PC-9 (cell line): ENCODE data around the gene SLCO2B1. TPM values are rescaled to one million over a fixed set of nuclear protein-coding genes. Genes with fewer than 3 reads are reported as not detected.

Experiments
- BruUV-seq: library from RNA; stranded (reverse); fragments of 400-500 nt; replicated peaks from 2 replicates; lab custom pipeline; 2021; lab: Mats Ljungman, UMichigan
- CTCF ChIA-PET: fragments of 300-600 bp; sonication (Branson Sonifier 250); formaldehyde crosslinking; loops from one replicate; lab custom pipeline; 2022; ENCODE audit warnings: antibody characterized with exemption; lab: Charles Lee
- POLR2A ChIA-PET: fragments of 300-600 bp; sonication (Branson Sonifier 250); formaldehyde crosslinking; loops from one replicate; lab custom pipeline; 2022; ENCODE audit warnings: antibody characterized with exemption; ENCODE audit not compliant: unreplicated experiment; lab: Charles Lee
- DNase-seq, 2 experiments: peaks; one replicate each; pipeline versions ENCODE4 v3.0.0 to v3.0.0-alpha.2; 2015 to 2022; ENCODE audit warnings: mixed read lengths in 1 of 2
- H2AFZ ChIP-seq: fragments of 200-600 bp; sonication (generic); 2 replicates; pipeline ENCODE4 v1.8.1; 2017; ENCODE audit warnings: antibody characterized with exemption
- H3F3A ChIP-seq: fragments of 200-600 bp; sonication (generic); 2 replicates; pipeline ENCODE4 v1.8.1; 2017; ENCODE audit warnings: antibody characterized with exemption, mild to moderate bottlenecking, low read depth; ENCODE audit not compliant: insufficient read depth
- H3K27ac ChIP-seq: fragments of 200-600 bp; sonication (generic); 2 replicates; pipeline ENCODE4 v1.6.1; 2016; ENCODE audit warnings: mixed run types
- H3K27me3 ChIP-seq: fragments of 200-600 bp; sonication (generic); 2 replicates; pipeline ENCODE4 v1.6.1; 2016; ENCODE audit warnings: low read depth, mixed run types; ENCODE audit not compliant: insufficient read depth
- H3K36me3 ChIP-seq: fragments of 200-600 bp; sonication (generic); 2 replicates; pipeline ENCODE4 v1.6.1; 2016; ENCODE audit warnings: low read depth, mixed run types
- H3K4me1 ChIP-seq: fragments of 200-600 bp; sonication (generic); replicated peaks from 2 replicates; pipeline ENCODE4 v1.6.1; 2016; ENCODE audit warnings: mixed run types; ENCODE audit not compliant: insufficient read depth
- H3K4me2 ChIP-seq: fragments of 200-600 bp; sonication (generic); 2 replicates; pipeline ENCODE4 v1.6.1; 2017; ENCODE audit warnings: mixed run types
- H3K4me3 ChIP-seq: fragments of 200-600 bp; sonication (generic); 2 replicates; pipeline ENCODE4 v1.6.1; 2016; ENCODE audit warnings: mixed run types
- H3K79me2 ChIP-seq: fragments of 200-600 bp; sonication (generic); 2 replicates; pipeline ENCODE4 v1.6.1; 2017; ENCODE audit warnings: low read depth, mixed run types
- H3K9me2 ChIP-seq: fragments of 200-600 bp; sonication (generic); 2 replicates; pipeline ENCODE4 v1.8.1; 2017; ENCODE audit warnings: mild to moderate bottlenecking; ENCODE audit not compliant: insufficient read depth
- H3K9me3 ChIP-seq: fragments of 200-600 bp; sonication (generic); 2 replicates; pipeline ENCODE4 v1.8.1; 2016; ENCODE audit warnings: low read depth; ENCODE audit not compliant: insufficient read depth
- H4K20me1 ChIP-seq: fragments of 200-600 bp; sonication (generic); 2 replicates; pipeline ENCODE4 v1.8.1; 2017; ENCODE audit not compliant: insufficient read depth
- CTCF ChIP-seq: fragments of 200-600 bp; sonication (generic); conservative IDR thresholded peaks from 2 replicates; pipeline ENCODE4 v1.6.1; 2017; ENCODE audit warnings: mixed run types, antibody characterized with exemption, mild to moderate bottlenecking, moderate library complexity
- EZH2 ChIP-seq: fragments of 200-600 bp; sonication (generic); IDR thresholded peaks from 2 replicates; pipeline ENCODE4 v1.8.0; 2017; ENCODE audit warnings: antibody characterized with exemption, low read depth
- intact Hi-C: fragments of 100-400 bp; cut with micrococcal nuclease; formaldehyde crosslinking; loops from one replicate; pipeline ENCODE4 v1.10.0; 2022; ENCODE audit not compliant: unreplicated experiment
- total RNA-seq: library from RNA; stranded (reverse); gene quantifications from 2 replicates; pipeline ENCODE4 v1.2.3, GENCODE V29; 2021

SLCO2B1 gene
- total RNA-seq, 1 experiment from 2014 or later, result 1.3 TPM

GRCh38 chr11:75143420-75143731, 7.5 kb upstream of the SLCO2B1 start:
- H4K20me1 ChIP-seq, result no peaks in the 10 kb centered on the region
- no peak overlapping the region for H3K4me3 ChIP-seq
- H3K9me2 ChIP-seq, result no peaks in the 10 kb centered on the region
- no peak for DNase-seq
- POLR2A ChIA-PET, result interaction anchor here (0.6 kb wide), 2 partner anchors 46 to 108 kb away, joined by 3 to 18 read pairs; no protein-coding TSS in a partner anchor
- no peaks in the 10 kb centered on the region for H3K9me3 ChIP-seq
- H2AFZ ChIP-seq, result no peak overlapping the region
- peaks cover 42% of the 10 kb centered on the region for H3K27me3 ChIP-seq
- CTCF ChIA-PET, result interaction anchor here (0.7 to 1.8 kb wide), 5 partner anchors 38 to 214 kb away, joined by 3 to 15 read pairs (median 8); no protein-coding TSS in a partner anchor
- no peaks in the 10 kb centered on the region for H3K36me3 ChIP-seq
- intact Hi-C loops, result no loop called here
- TF ChIP-seq CTCF, result no peak
- no peak for TF ChIP-seq EZH2
- no peaks in the 10 kb centered on the region for H3K4me1 ChIP-seq
- BruUV-seq, result no TSS peak
- no peak overlapping the region for H3K4me2 ChIP-seq
- no peaks in the 10 kb centered on the region for H3K79me2 ChIP-seq
- H3K27ac ChIP-seq, result no peak overlapping the region
- H3F3A ChIP-seq, result no peaks in the 10 kb centered on the region

GRCh38 chr11:75144716-75145014, 6.2 kb upstream of the SLCO2B1 start:
- H3F3A ChIP-seq, result no peaks in the 10 kb centered on the region
- no peaks in the 10 kb centered on the region for H4K20me1 ChIP-seq
- H3K9me2 ChIP-seq, result no peaks in the 10 kb centered on the region
- H2AFZ ChIP-seq, result no peak overlapping the region
- H3K36me3 ChIP-seq, result no peaks in the 10 kb centered on the region
- ChIA-PET CTCF (interaction anchor here (0.5 to 1.0 kb wide), 8 partner anchors 49 to 552 kb away, joined by 3 to 11 read pairs (median 4); no protein-coding TSS in a partner anchor), POLR2A (no interaction called here)
- no peaks in the 10 kb centered on the region for H3K9me3 ChIP-seq
- no peaks in the 10 kb centered on the region for H3K79me2 ChIP-seq
- H3K4me2 ChIP-seq, result no peak overlapping the region
- H3K4me3 ChIP-seq, result no peak overlapping the region
- intact Hi-C loops, result loop anchor here (1.0 to 2.0 kb wide), 2 partner anchors 60 to 104 kb away; no protein-coding TSS in a partner anchor
- no peak for DNase-seq
- no peak overlapping the region for H3K27ac ChIP-seq
- no peak for TF ChIP-seq EZH2
- no peak for TF ChIP-seq CTCF
- H3K27me3 ChIP-seq, result peaks cover 45% of the 10 kb centered on the region
- H3K4me1 ChIP-seq, result no peaks in the 10 kb centered on the region
- no TSS peak for BruUV-seq

- no TSS peak for BruUV-seq
- H4K20me1 ChIP-seq, result no peaks in the 10 kb centered on the region
- H3K79me2 ChIP-seq, result no peaks in the 10 kb centered on the region
- no peaks in the 10 kb centered on the region for H3K9me3 ChIP-seq
- H3K27ac ChIP-seq, result no peak overlapping the region
- no peaks in the 10 kb centered on the region for H3K9me2 ChIP-seq
- no peak overlapping the region for H3K4me3 ChIP-seq
- no peaks in the 10 kb centered on the region for H3K4me1 ChIP-seq
- no peak overlapping the region for H2AFZ ChIP-seq
- ChIA-PET CTCF (interaction anchor here (0.5 to 1.0 kb wide), 8 partner anchors 50 to 213 kb away, joined by 3 to 11 read pairs (median 4); no protein-coding TSS in a partner anchor), POLR2A (no interaction called here)
- TF ChIP-seq EZH2 (no peak), CTCF (no peak)
- H3F3A ChIP-seq, result no peaks in the 10 kb centered on the region
- DNase-seq, result no peak
- no peak overlapping the region for H3K4me2 ChIP-seq
- no peaks in the 10 kb centered on the region for H3K36me3 ChIP-seq
- intact Hi-C loops, result loop anchor here (2.0 kb wide), 1 partner anchor 59 kb away; no protein-coding TSS in a partner anchor
- peaks cover 52% of the 10 kb centered on the region for H3K27me3 ChIP-seq
Measured at GRCh38 chr11:75145196-75145971, 5.5 kb upstream of the SLCO2B1 start.
